ENCODE data around the gene ART1.

ART1 gene

DNA sequence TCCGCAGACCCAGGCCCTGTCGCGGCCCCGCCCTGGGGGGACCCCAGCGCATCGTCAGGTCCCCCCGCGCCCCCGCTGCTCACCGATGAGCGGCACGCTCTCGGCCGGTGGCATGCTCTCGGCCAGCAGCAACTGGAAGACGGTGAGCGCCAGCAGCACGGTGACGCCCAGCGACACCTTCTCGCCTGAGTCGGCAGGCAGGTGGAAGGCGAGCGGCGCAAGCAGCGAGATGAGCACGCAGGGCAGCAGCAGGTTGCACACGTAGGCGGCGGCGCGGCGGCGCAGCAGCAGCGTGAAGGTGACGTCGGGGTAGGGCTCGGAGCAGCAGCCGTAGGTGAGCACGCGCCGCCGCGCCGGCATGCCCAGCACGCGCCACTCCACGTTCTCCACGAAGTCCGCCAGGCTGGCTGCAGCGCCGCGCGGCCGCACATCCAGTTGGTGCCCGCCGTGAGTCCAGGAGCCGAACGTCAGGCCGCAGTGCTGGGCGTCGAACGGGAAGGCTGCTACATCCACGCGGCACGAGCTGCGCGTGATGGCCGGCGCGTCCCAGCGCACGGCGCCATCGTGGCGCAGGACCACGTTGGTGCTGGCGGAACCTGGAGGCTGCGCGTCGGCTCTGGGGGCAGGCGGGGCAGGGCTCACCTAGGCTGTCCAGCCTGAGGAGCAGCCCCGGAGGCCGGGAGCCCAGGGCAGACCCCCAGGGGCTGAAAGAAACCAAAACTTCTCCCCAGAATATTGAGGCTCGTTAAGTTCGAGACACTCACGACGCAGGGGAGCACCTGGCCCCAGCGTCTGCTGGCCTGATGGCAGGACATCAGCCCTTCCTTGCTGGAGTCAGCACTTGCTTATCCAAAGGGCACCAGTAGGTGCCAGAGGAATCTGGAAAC lies 22.5 kb downstream of the ART1 start:
- no peak overlapping the region for H3K4me3 ChIP-seq (ENCODE audit: severe bottlenecking)
- DNase-seq (ENCODE audit: low spot score), result no peak
- H3K36me3 ChIP-seq (ENCODE audit: low read depth), result no peaks in the 10 kb centered on the region
- TF ChIP-seq, protein P1, sequence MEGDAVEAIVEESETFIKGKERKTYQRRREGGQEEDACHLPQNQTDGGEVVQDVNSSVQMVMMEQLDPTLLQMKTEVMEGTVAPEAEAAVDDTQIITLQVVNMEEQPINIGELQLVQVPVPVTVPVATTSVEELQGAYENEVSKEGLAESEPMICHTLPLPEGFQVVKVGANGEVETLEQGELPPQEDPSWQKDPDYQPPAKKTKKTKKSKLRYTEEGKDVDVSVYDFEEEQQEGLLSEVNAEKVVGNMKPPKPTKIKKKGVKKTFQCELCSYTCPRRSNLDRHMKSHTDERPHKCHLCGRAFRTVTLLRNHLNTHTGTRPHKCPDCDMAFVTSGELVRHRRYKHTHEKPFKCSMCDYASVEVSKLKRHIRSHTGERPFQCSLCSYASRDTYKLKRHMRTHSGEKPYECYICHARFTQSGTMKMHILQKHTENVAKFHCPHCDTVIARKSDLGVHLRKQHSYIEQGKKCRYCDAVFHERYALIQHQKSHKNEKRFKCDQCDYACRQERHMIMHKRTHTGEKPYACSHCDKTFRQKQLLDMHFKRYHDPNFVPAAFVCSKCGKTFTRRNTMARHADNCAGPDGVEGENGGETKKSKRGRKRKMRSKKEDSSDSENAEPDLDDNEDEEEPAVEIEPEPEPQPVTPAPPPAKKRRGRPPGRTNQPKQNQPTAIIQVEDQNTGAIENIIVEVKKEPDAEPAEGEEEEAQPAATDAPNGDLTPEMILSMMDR (IDR thresholded peaks at IDR 0.05; ENCODE audit: poor library complexity, severe bottlenecking), result no peak
- no peak overlapping the region for H3K27ac ChIP-seq (ENCODE audit: poor library complexity, severe bottlenecking)
- H3K27me3 ChIP-seq (ENCODE audit: insufficient read depth, poor library complexity, severe bottlenecking), result no peaks in the 10 kb centered on the region
- H3K9me3 ChIP-seq (ENCODE audit: severe bottlenecking), result no peaks in the 10 kb centered on the region
- H3K4me1 ChIP-seq (ENCODE audit: insufficient read depth, poor library complexity, severe bottlenecking), result no peaks in the 10 kb centered on the region
- ATAC-seq (ENCODE audit: low read depth), result no peak

DNA sequence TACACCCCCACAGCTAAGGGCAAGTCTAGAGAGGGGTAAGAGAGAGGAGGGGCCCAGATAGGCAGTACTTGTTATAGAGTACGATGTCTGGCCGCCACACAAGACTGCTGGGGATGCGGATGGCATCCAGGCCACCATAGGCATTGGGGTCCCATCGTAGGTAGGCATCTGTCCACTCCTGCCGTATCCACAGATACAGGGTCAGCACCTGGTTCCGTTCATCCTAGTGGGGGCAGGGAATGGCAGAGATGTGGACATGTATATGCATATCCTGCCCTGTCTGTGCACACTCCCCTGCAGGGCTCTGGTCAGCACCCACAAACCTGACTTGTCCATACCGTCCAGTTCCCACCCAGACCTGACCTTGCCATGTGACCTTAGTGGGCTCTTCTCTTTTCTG lies 24.2 kb downstream of the ART1 start:
- Histone ChIP-seq H3K4me3 (ENCODE audit: severe bottlenecking) (no peak overlapping the region), H3K27ac (ENCODE audit: poor library complexity, severe bottlenecking) (no peak overlapping the region), H3K9me3 (ENCODE audit: severe bottlenecking) (no peaks in the 10 kb centered on the region), H3K36me3 (ENCODE audit: low read depth) (peaks cover 15% of the 10 kb centered on the region), H3K4me1 (ENCODE audit: insufficient read depth, poor library complexity, severe bottlenecking) (peaks cover 4% of the 10 kb centered on the region), H3K27me3 (ENCODE audit: insufficient read depth, poor library complexity, severe bottlenecking) (no peaks in the 10 kb centered on the region)
- no peak for DNase-seq (ENCODE audit: low spot score)
- TF ChIP-seq, protein P1 (IDR thresholded peaks at IDR 0.05; ENCODE audit: poor library complexity, severe bottlenecking), result no peak
- ATAC-seq (ENCODE audit: low read depth), result no peak

DNA sequence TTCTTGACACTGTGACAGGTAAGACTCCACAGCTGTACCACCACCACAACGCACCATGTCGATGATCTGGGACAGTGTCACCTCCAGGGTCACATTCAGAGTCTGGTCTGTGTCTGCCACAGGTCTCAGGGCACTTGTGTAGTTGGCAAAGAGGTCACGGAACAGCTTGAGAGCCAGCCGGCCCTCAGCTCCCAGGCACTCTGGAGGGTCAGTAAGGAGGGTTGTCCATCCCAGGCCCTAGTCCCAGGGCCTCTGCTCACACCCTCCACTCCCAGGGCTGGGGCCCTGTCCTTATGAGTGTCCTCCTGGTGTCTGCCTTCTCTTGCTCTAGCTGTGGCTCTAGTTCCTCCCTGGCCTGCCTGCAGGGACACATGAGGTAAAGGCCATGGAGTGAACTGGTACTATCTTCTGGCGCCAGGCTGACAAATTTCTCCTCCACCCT lies 24.8 kb downstream of the ART1 start:
- Histone ChIP-seq H3K4me1 (ENCODE audit: insufficient read depth, poor library complexity, severe bottlenecking) (peaks cover 10% of the 10 kb centered on the region), H3K27me3 (ENCODE audit: insufficient read depth, poor library complexity, severe bottlenecking) (no peaks in the 10 kb centered on the region)
- TF ChIP-seq, protein P1 (IDR thresholded peaks at IDR 0.05; ENCODE audit: poor library complexity, severe bottlenecking), result no peak

DNA sequence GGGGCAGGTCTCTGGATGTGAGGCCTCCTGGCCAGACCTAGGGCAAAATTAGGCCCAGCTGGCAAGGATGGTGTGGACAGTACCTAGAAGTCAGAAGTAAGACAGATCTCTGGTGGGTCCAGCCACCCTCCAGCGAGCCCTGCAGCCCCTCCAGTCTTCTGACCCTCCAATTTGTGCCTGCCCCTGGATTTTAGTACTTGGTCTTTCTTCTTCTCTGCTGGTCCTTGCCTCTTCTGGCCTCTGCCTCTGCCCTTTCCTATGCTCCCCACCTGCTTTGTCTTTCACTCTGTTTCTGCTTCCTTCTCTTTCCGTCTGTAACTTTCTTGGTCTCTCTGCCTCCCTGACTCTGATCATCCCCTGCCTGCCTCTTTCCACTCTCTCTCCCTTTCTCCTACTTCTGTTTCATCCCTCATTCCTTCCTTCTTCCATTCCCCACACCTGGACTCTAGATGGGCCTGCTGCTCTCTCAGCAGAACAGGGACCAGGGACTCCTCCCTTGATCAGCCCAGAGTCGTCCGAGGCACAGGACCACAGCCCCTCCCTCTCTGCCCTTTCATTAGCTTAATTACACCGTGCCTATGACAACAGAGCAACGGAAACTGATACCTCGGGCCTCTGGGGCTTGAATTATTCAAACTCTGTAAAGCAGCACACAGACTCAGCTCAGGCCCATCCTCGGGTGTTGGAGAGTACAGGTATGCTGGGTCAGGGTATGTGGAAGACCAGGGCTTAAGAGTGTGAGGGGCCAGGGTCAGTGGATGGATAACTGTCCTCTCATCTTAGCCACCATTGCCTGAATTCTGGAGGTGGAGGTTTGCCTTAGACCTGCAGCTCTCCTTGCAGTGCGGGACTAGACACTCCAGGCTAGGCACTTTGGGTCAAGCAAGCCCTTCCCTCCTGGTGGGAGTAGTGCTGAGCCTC lies 26.7 kb downstream of the ART1 start, which contains the start of gene CHRNA10:
Gene CHRNA10, minus strand, starts transcription at position 51 of the 921 bp plus-strand sequence. CDS start 72 bp downstream, outside the sequence.
- Histone ChIP-seq H3K9me3 (ENCODE audit: severe bottlenecking) (no peaks in the 10 kb centered on the region), H3K4me1 (ENCODE audit: insufficient read depth, poor library complexity, severe bottlenecking) (peaks cover 11% of the 10 kb centered on the region), H3K36me3 (ENCODE audit: low read depth) (peaks cover 39% of the 10 kb centered on the region), H3K4me3 (ENCODE audit: severe bottlenecking) (no peak within 1 kb of the TSS), H3K27me3 (ENCODE audit: insufficient read depth, poor library complexity, severe bottlenecking) (no peaks in the 10 kb centered on the region), H3K27ac (ENCODE audit: poor library complexity, severe bottlenecking) (no peak within 1 kb of the TSS)
- DNase-seq (ENCODE audit: low spot score) (no peak), ATAC-seq (ENCODE audit: low read depth) (no peak)
- TF ChIP-seq, protein P1 (IDR thresholded peaks at IDR 0.05; ENCODE audit: poor library complexity, severe bottlenecking), result no peak

More for the DNA sequence above, 24.8 kb downstream of the ART1 start:
- Histone ChIP-seq H3K4me3 (ENCODE audit: severe bottlenecking) (no peak overlapping the region), H3K36me3 (ENCODE audit: low read depth) (peaks cover 20% of the 10 kb centered on the region), H3K9me3 (ENCODE audit: severe bottlenecking) (no peaks in the 10 kb centered on the region), H3K27ac (ENCODE audit: poor library complexity, severe bottlenecking) (no peak overlapping the region)
- ATAC-seq (ENCODE audit: low read depth) (no peak), DNase-seq (ENCODE audit: low spot score) (no peak)

All from RWPE2 (cell line).